ENCODE results near the gene ASRGL1. TPM values are rescaled to one million over a fixed set of nuclear protein-coding genes. Genes with fewer than 3 reads are reported as not detected.

Gene ASRGL1
- total and polyA plus RNA-seq, 2 of the 13 experiments (the other 11 are each of a cell fraction or from before 2014, with no cell fraction given) = 50.8 to 97.5 TPM

GRCh38 chr11:62340269-62340901, 3.1 kb downstream of the ASRGL1 start (continued):
- TF ChIP-seq ZNF83 (CRISPR knock-in tag; IDR thresholded peaks at IDR 0.05; ENCODE audit: borderline replicate concordance) = no peak
- TF ChIP-seq ZNF253 (CRISPR knock-in tag; IDR thresholded peaks at IDR 0.05; ENCODE audit: borderline replicate concordance) = no peak
- TF ChIP-seq CENPT (CRISPR knock-in tag; IDR thresholded peaks at IDR 0.05; ENCODE audit: low read depth) = no peak
- TF ChIP-seq GABPA (IDR thresholded peaks at IDR 0.05; ENCODE audit: low read depth, low read length) = no peak
- no peak for TF ChIP-seq GABPA (CRISPR knock-in tag; IDR thresholded peaks at IDR 0.05; ENCODE audit: low read depth)
- TF ChIP-seq PRDM10 (CRISPR knock-in tag; IDR thresholded peaks at IDR 0.05; ENCODE audit: low read depth) = 0 out of 2 replicates have a peak, but pooled peaks have one; percentile 19
- no peak for TF ChIP-seq PRDM4 (CRISPR knock-in tag; IDR thresholded peaks at IDR 0.05; ENCODE audit: borderline replicate concordance)
- TF ChIP-seq SOX13 (IDR thresholded peaks at IDR 0.05) = no peak
- TF ChIP-seq SOX13 (CRISPR knock-in tag; conservative IDR thresholded peaks at IDR 0.05 in 1 of 2, IDR thresholded peaks at IDR 0.05 in 1 of 2) = peak in 1 of 2 experiments; percentile 55; a peak in 2 of 4 replicates
- TF ChIP-seq SNAPC4 (CRISPR knock-in tag; IDR thresholded peaks at IDR 0.05) = 0 out of 2 replicates have a peak, but pooled peaks have one; percentile 34
- TF ChIP-seq RFXAP (CRISPR knock-in tag; IDR thresholded peaks at IDR 0.05; ENCODE audit: borderline replicate concordance) = no peak
- TF ChIP-seq ZFAT (CRISPR knock-in tag; conservative IDR thresholded peaks at IDR 0.05) = no peak
- TF ChIP-seq ZBTB2 (CRISPR knock-in tag; IDR thresholded peaks at IDR 0.05; ENCODE audit: low read depth) = no peak
- 0 out of 2 replicates have a peak, but pooled peaks have one; percentile 40 for TF ChIP-seq MEF2D (CRISPR knock-in tag; IDR thresholded peaks at IDR 0.05)
- TF ChIP-seq YY1 (IDR thresholded peaks at IDR 0.05; ENCODE audit: insufficient read depth, insufficient replicate concordance, low read depth, low read length) = no peak
- TF ChIP-seq TCF7L2 (IDR thresholded peaks at IDR 0.05; ENCODE audit: low read depth, low read length) = no peak

Measured in HepG2 (cell line).